ENCODE results near the gene ADGRD1. TPM values are rescaled to one million over a fixed set of nuclear protein-coding genes. Genes with fewer than 3 reads are reported as not detected.
A peak's percentile ranks its signal among the peaks of the same experiment; 100 is the strongest.

The ADGRD1 gene
- total RNA-seq, 2 donors from 2014 or later: 2.7 TPM; not detected in 1

DNA sequence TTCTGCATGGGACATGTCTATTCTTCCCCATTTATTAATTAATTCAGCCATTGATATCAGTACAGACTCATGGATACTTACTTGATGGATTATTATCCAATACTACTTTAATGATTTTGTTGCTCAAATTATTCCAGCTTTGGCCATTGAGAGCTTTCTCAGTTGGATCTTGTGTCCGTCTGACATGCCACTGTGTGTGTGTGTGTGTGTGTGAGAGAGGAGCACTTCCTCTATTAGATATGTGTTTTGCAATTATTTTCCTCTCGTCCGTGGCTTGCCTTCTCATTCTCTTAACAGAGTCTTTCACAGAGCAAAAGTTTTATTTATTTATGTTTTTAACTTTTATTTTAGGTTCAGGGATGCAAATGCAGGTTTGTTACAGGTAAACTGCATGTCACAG, 194.2 kb downstream of the ADGRD1 start:
- no peaks in the 10 kb centered on the region for H3K36me3 Mint-ChIP-seq (ENCODE audit: low read depth)
- H3K27ac Mint-ChIP-seq: no peak overlapping the region
- H3K4me1 Mint-ChIP-seq: no peaks in the 10 kb centered on the region
- no peak overlapping the region for H3K4me3 Mint-ChIP-seq
- peaks cover 29% of the 10 kb centered on the region for H3K27me3 Mint-ChIP-seq
- ATAC-seq (replicated peaks): no peak
- peaks cover 5% of the 10 kb centered on the region for H3K9me3 Mint-ChIP-seq

DNA sequence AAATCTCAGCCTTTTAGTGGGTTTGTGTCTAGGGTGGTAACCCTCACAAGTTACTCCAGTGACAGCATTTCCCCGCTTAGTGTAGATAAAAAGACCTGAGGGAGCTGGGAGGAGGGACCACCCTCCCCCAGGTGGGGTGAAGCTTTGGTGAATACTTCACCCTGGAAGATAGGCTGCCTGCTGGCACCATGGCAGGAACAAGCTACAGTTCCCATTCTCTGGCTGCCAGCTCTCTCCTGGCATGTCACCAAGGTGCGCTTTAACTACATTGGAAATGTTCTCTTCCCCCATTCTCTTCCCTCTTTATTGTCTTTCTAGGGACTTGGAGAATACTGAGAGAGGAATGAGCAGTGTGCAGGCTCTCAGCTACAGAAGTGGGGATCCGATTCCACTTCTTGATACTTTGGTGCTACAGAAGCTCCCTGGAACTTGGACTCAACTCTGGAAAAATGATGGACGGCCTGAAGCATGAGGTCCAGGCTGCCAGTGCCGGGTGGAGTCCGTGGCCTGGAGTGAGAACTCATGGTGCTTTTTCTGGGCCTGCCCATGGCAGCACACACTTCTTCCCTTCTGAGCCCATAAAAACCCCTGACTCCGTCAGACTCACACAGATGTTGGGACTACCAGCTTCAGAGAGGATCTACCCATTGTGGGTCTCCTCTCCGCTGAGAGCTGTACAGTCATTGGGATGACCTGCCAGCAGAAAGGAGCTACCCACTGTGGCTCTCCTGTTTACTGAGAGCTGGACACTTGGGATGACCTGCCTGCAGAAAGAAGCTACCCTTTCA, 198.0 kb downstream of the ADGRD1 start:
- H3K9me3 Mint-ChIP-seq: peaks cover 5% of the 10 kb centered on the region
- H3K4me3 Mint-ChIP-seq: no peak overlapping the region
- peaks cover 40% of the 10 kb centered on the region for H3K27me3 Mint-ChIP-seq
- H3K4me1 Mint-ChIP-seq: no peaks in the 10 kb centered on the region
- ATAC-seq (replicated peaks): no peak
- H3K36me3 Mint-ChIP-seq (ENCODE audit: low read depth): no peaks in the 10 kb centered on the region
- no peak overlapping the region for H3K27ac Mint-ChIP-seq

GRCh38 chr12:131152587-131152986, 198.9 kb downstream of the ADGRD1 start:
- Mint-ChIP-seq H3K36me3 (ENCODE audit: low read depth) (no peaks in the 10 kb centered on the region), H3K27me3 (peaks cover 36% of the 10 kb centered on the region), H3K27ac (no peak overlapping the region), H3K4me1 (no peaks in the 10 kb centered on the region), H3K9me3 (peaks cover 5% of the 10 kb centered on the region), H3K4me3 (no peak overlapping the region)
- no peak for ATAC-seq (replicated peaks)

- Mint-ChIP-seq H3K27ac (no peak overlapping the region), H3K4me3 (no peak overlapping the region), H3K27me3 (peaks cover 32% of the 10 kb centered on the region), H3K4me1 (no peaks in the 10 kb centered on the region), H3K9me3 (peaks cover 5% of the 10 kb centered on the region), H3K36me3 (ENCODE audit: low read depth) (no peaks in the 10 kb centered on the region)
- ATAC-seq (replicated peaks): no peak
Observed at GRCh38 chr12:131153016-131153415, 199.3 kb downstream of the ADGRD1 start.

DNA sequence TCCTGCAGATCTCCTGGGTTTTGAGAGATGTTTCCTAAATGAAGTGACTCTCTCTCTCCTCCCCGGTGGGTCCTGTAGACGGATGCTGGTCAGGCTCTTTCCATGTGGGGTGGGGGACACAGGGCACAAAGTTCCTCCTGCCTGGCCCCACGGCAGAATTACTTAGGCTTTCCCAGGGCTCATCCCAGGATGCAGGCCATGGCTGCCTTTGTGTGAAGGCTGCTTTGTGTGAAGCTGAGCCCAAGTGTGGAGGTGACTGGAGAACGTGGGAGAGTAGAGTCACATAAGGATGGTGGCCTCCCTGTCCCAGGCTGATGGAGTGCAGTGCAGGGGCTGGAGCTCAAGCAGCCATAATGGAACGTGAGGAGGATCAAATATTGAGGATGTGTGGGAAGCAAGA, 200.2 kb downstream of the ADGRD1 start:
- no peaks in the 10 kb centered on the region for H3K4me1 Mint-ChIP-seq
- ATAC-seq (replicated peaks): no peak
- peaks cover 26% of the 10 kb centered on the region for H3K27me3 Mint-ChIP-seq
- no peaks in the 10 kb centered on the region for H3K36me3 Mint-ChIP-seq (ENCODE audit: low read depth)
- H3K27ac Mint-ChIP-seq: no peak overlapping the region
- H3K4me3 Mint-ChIP-seq: no peak overlapping the region
- H3K9me3 Mint-ChIP-seq: peaks cover 5% of the 10 kb centered on the region

GRCh38 chr12:131155131-131155530, 201.4 kb downstream of the ADGRD1 start:
- Mint-ChIP-seq H3K4me1 (no peaks in the 10 kb centered on the region), H3K4me3 (no peak overlapping the region), H3K36me3 (ENCODE audit: low read depth) (no peaks in the 10 kb centered on the region), H3K27me3 (peaks cover 24% of the 10 kb centered on the region), H3K27ac (no peak overlapping the region), H3K9me3 (peaks cover 5% of the 10 kb centered on the region)
- no peak for ATAC-seq (replicated peaks)

- H3K27me3 Mint-ChIP-seq: peaks cover 14% of the 10 kb centered on the region
- no peaks in the 10 kb centered on the region for H3K36me3 Mint-ChIP-seq (ENCODE audit: low read depth)
- H3K27ac Mint-ChIP-seq: no peak overlapping the region
- H3K9me3 Mint-ChIP-seq: no peaks in the 10 kb centered on the region
- H3K4me1 Mint-ChIP-seq: no peaks in the 10 kb centered on the region
- ATAC-seq (replicated peaks): no peak
- H3K4me3 Mint-ChIP-seq: no peak overlapping the region
Observed at GRCh38 chr12:131157743-131158142, 204.0 kb downstream of the ADGRD1 start.

- Mint-ChIP-seq H3K9me3 (no peaks in the 10 kb centered on the region), H3K4me3 (no peak overlapping the region)
Observed at GRCh38 chr12:131159660-131160059, 206.0 kb downstream of the ADGRD1 start.

DNA sequence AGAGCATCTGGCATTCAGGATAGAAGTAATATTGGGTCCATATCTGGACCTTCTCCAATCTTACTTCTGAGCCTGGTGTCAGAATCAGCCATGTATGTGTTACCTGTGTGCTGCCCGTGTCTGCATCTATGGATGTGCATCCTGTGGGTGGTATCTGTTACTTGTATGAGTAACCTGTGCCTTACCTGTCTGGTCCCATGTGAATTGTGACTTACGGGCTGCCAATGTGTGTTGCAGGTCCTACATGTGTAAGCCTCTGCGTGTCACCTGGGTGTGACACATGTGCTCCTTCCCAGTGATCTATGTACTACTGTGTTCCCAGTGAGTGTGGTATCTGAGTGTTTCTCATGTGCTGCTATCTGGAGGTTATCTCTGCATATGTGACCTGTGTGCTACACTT, 208.4 kb downstream of the ADGRD1 start:
- no peak overlapping the region for H3K27ac Mint-ChIP-seq
- no peaks in the 10 kb centered on the region for H3K9me3 Mint-ChIP-seq
- no peak for ATAC-seq (replicated peaks)
- H3K4me3 Mint-ChIP-seq: no peak overlapping the region
- no peaks in the 10 kb centered on the region for H3K4me1 Mint-ChIP-seq
- no peaks in the 10 kb centered on the region for H3K36me3 Mint-ChIP-seq (ENCODE audit: low read depth)
- H3K27me3 Mint-ChIP-seq: peaks cover 11% of the 10 kb centered on the region

More at GRCh38 chr12:131159660-131160059, 206.0 kb downstream of the ADGRD1 start:
- ATAC-seq (replicated peaks): no peak
- Mint-ChIP-seq H3K4me1 (no peaks in the 10 kb centered on the region), H3K27me3 (peaks cover 7% of the 10 kb centered on the region), H3K27ac (no peak overlapping the region), H3K36me3 (ENCODE audit: low read depth) (no peaks in the 10 kb centered on the region)

DNA sequence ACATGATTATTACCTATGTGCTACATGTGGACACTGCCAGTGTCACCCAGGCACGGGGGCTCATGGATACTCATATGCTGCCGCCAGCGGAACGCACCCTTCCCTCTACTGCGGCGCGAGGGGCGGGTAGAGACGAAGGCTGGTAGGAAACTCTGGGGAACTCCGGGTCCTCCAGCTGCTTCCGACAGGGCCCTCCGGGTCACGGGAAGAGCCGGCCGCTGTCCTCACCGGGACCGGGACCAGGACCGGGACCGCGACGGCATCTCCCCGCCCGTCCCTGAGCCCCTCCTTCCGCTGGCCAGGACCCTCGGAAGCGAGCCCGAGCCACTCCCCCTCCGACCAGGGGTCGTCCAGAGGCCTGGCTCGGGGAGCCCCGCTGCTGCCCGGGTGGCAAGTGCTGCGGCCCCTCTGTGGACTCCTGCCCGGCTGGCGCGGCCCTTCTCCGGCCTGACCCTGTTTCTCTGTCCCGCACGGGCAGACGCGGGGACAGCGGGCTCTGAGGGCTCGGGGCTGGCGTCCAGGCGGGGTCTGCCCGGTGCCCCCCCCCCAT, 209.6 kb downstream of the ADGRD1 start:
- Mint-ChIP-seq H3K36me3 (ENCODE audit: low read depth) (no peaks in the 10 kb centered on the region), H3K4me1 (no peaks in the 10 kb centered on the region), H3K27me3 (peaks cover 19% of the 10 kb centered on the region), H3K27ac (no peak overlapping the region), H3K9me3 (no peaks in the 10 kb centered on the region), H3K4me3 (no peak overlapping the region)
- no peak for ATAC-seq (replicated peaks)

GRCh38 chr12:131164096-131164872, 210.6 kb downstream of the ADGRD1 start:
- Mint-ChIP-seq H3K27me3 (peaks cover 23% of the 10 kb centered on the region), H3K4me3 (no peak overlapping the region), H3K4me1 (no peaks in the 10 kb centered on the region), H3K36me3 (ENCODE audit: low read depth) (no peaks in the 10 kb centered on the region), H3K27ac (no peak overlapping the region), H3K9me3 (no peaks in the 10 kb centered on the region)
- peak; percentile 32 for ATAC-seq (replicated peaks)

- H3K27me3 Mint-ChIP-seq: peaks cover 33% of the 10 kb centered on the region
- H3K4me3 Mint-ChIP-seq: no peak overlapping the region
- H3K9me3 Mint-ChIP-seq: no peaks in the 10 kb centered on the region
- H3K27ac Mint-ChIP-seq: no peak overlapping the region
- no peaks in the 10 kb centered on the region for H3K4me1 Mint-ChIP-seq
- H3K36me3 Mint-ChIP-seq (ENCODE audit: low read depth): no peaks in the 10 kb centered on the region
- no peak for ATAC-seq (replicated peaks)
Observed at GRCh38 chr12:131166717-131167116, 213.0 kb downstream of the ADGRD1 start.

DNA sequence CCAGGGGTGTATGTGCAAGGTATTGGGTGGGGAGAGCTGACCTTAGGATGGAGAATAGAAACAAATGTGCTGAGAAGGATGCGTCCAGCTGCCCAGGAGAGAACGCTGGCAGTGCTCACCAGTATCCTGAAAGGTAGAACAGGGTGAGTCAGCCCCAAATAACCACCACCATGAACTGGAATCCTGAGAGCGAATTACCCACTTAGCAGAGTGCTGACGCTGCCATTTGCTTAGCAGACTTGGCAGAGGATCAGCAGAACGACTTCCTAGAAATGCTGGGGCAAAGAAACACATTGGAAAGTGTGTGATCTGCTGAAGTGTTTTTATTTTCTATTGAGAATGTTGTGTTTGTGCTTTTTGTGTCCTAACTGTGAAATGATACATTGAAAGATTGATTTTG, 213.6 kb downstream of the ADGRD1 start:
- peaks cover 3% of the 10 kb centered on the region for H3K9me3 Mint-ChIP-seq
- no peak overlapping the region for H3K4me3 Mint-ChIP-seq
- peak; percentile 54 for ATAC-seq (replicated peaks)
- no peak overlapping the region for H3K27ac Mint-ChIP-seq
- no peaks in the 10 kb centered on the region for H3K4me1 Mint-ChIP-seq
- no peaks in the 10 kb centered on the region for H3K36me3 Mint-ChIP-seq (ENCODE audit: low read depth)
- peaks cover 36% of the 10 kb centered on the region for H3K27me3 Mint-ChIP-seq

- H3K27me3 Mint-ChIP-seq: peaks cover 30% of the 10 kb centered on the region
Observed at GRCh38 chr12:131171029-131171428, 217.3 kb downstream of the ADGRD1 start.

GRCh38 chr12:131174901-131175300, 221.2 kb downstream of the ADGRD1 start:
- Mint-ChIP-seq H3K4me3 (no peak overlapping the region), H3K27ac (no peak overlapping the region), H3K27me3 (peaks cover 23% of the 10 kb centered on the region), H3K9me3 (peaks cover 3% of the 10 kb centered on the region), H3K4me1 (no peaks in the 10 kb centered on the region), H3K36me3 (ENCODE audit: low read depth) (no peaks in the 10 kb centered on the region)
- no peak for ATAC-seq (replicated peaks)

More at GRCh38 chr12:131171029-131171428, 217.3 kb downstream of the ADGRD1 start:
- Mint-ChIP-seq H3K27ac (no peak overlapping the region), H3K9me3 (peaks cover 3% of the 10 kb centered on the region), H3K4me1 (no peaks in the 10 kb centered on the region), H3K4me3 (no peak overlapping the region), H3K36me3 (ENCODE audit: low read depth) (no peaks in the 10 kb centered on the region)
- peak; percentile 50 for ATAC-seq (replicated peaks)

All from activated T-helper 17 cell treated with anti-CD3 and anti-CD28 coated beads, Interleukin-2, amount 50 U/mL, for 72 hours (primary cell).